Ovary (tissue), 9 donors: ENCODE data around the gene PTPRN2. TPM values are rescaled to one million over a fixed set of nuclear protein-coding genes. Genes with fewer than 3 reads are reported as not detected.

Experiments
- DNase-seq, 5 donors: peaks; one replicate each; pipeline ENCODE4 v3.0.0-alpha.2; 2019 to 2020
- H3K27ac ChIP-seq, 2 donors: fragments of 200-600 bp; one replicate each; pipeline versions ENCODE4 v1.5.1 to v1.8.0; 2019 to 2022
- H3K27me3 ChIP-seq: fragments of 200-600 bp; one replicate; pipeline ENCODE4 v1.8.0; 2022
- H3K36me3 ChIP-seq: fragments of 200-600 bp; sonication (generic); one replicate; pipeline ENCODE4 v1.5.1; 2019
- H3K4me1 ChIP-seq: one replicate; pipeline ENCODE4 v1.8.1; 2013; ENCODE audit warnings: mild to moderate bottlenecking, moderate library complexity; ENCODE audit not compliant: insufficient read depth
- H3K4me3 ChIP-seq: fragments of 200-600 bp; sonication (generic); one replicate; pipeline ENCODE4 v1.5.1; 2017
- H3K9me3 ChIP-seq, 2 donors: fragments of 200-600 bp in 1 of 2; sonication (generic) in 1 of 2; one replicate each; pipeline versions ENCODE4 v1.5.1 to v1.8.1; 2013 to 2019; ENCODE audit warnings: mild to moderate bottlenecking in 1 of 2, moderate library complexity in 1 of 2
- EP300 ChIP-seq: sonication (generic); formaldehyde crosslinking; IDR thresholded peaks from one replicate; pipeline ENCODE4 v1.6.1; 2017; ENCODE audit warnings: antibody characterized with exemption
- POLR2A ChIP-seq: fragments of 450-650 bp; IDR thresholded peaks from one replicate; pipeline ENCODE4 v1.6.1; 2017; ENCODE audit warnings: antibody characterized with exemption, mild to moderate bottlenecking, moderate library complexity
- WGBS, 3 donors: extraction: QIAGEN DNeasy Blood & Tissue Kit in 1 of 3; methylation state at CpG; one replicate each; pipeline versions ENCODE4 v1.1.5 to v1.1.7; 2013 to 2017; 5-methylcytosine and 5-hydroxymethylcytosine counted together
- intact Hi-C, 4 donors: fragments of 100-400 bp; cut with DNase I; formaldehyde crosslinking; loops; one replicate each; pipeline versions ENCODE4 v1.11.0 to v1.15.1; 2022 to 2023
- polyA plus RNA-seq, 2 donors: library from polyadenylated mRNA; stranded (reverse); fragments of 200-250 nt in 1 of 2; fragments of 350-450 nt in 1 of 2; fragmentation: Illumina TruSeq in 1 of 2; extraction: RNeasy Lipid Tissue Mini Kit (QIAGEN cat#74804) in 1 of 2; gene quantifications; one replicate each; pipeline ENCODE4 v1.2.3, GENCODE V29; 2013 to 2014
- total RNA-seq, 7 donors: library from RNA; depleted of rRNA in 2 of 7; stranded (reverse); fragments of >200 nt in 2 of 7; fragmentation: NEBNext Ultra II Directional in 3 of 7; extraction: Animal tissue kit (Norgen Biotek cat#: 25700) in 3 of 7; gene quantifications; one replicate each; pipeline versions ENCODE4 v1.1.0 to v1.2.4, GENCODE V29; 2016 to 2023
- TF ChIP-seq, protein P1 (sequence below), 3 donors: fragments of 450-650 bp in 2 of 3; fragments of 200-600 bp in 1 of 3; IDR thresholded peaks; one replicate each; pipeline versions ENCODE4 v1.5.1 to v1.8.0; 2016 to 2022; ENCODE audit warnings: antibody characterized with exemption in 3 of 3, mild to moderate bottlenecking in 1 of 3
- donor health status: DM: no; HTN: no; CAD: no; lungs with moderate emphysema.
- donor health status: DM: no; HTN: no; CAD: no.
- donor health status: Bipolar disorder and iron deficiency.
- donor health status: DM: yes; HTN: yes; CAD: no.
- donor health status: DM: no; HTN: no; CAD: no.
- donor health status: DM: yes; HTN: yes; CAD: no.

Gene PTPRN2
- total and polyA plus RNA-seq, 9 donors, result 3.5 to 11.1 (median 5.9) TPM

DNA sequence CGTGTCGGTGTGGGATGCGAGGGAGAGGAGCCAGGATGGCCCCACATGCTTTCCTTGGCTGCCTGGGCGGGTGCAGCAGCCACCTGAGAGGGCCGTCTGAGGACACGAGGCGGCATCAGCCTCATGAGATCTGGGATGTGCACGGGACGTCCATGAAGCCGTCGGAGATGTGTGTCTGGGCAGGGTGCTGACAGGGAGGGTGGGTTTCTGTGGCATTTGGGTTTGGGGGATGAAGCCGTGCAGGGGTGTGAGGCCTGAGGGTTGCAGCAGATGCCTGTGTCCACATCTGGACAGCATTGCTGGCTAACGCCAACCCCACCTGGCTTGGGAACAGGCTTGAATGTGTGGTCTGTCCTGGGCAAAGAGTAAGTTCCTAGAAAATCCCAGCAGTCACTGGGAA is 1071.3 kb downstream of the PTPRN2 start:
- DNase-seq, result no peak
- no peak for TF ChIP-seq POLR2A
- TF ChIP-seq, protein P1, sequence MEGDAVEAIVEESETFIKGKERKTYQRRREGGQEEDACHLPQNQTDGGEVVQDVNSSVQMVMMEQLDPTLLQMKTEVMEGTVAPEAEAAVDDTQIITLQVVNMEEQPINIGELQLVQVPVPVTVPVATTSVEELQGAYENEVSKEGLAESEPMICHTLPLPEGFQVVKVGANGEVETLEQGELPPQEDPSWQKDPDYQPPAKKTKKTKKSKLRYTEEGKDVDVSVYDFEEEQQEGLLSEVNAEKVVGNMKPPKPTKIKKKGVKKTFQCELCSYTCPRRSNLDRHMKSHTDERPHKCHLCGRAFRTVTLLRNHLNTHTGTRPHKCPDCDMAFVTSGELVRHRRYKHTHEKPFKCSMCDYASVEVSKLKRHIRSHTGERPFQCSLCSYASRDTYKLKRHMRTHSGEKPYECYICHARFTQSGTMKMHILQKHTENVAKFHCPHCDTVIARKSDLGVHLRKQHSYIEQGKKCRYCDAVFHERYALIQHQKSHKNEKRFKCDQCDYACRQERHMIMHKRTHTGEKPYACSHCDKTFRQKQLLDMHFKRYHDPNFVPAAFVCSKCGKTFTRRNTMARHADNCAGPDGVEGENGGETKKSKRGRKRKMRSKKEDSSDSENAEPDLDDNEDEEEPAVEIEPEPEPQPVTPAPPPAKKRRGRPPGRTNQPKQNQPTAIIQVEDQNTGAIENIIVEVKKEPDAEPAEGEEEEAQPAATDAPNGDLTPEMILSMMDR (IDR thresholded peaks at IDR 0.05), result no peak
- no peak for TF ChIP-seq EP300
- Histone ChIP-seq H3K36me3 (no peaks in the 10 kb centered on the region), H3K4me3 (no peak overlapping the region), H3K9me3 (no peaks in the 10 kb centered on the region), H3K27me3 (no peaks in the 10 kb centered on the region), H3K27ac (no peak overlapping the region), H3K4me1 (no peaks in the 10 kb centered on the region)
- WGBS, 3 donors, result 70 to 76% (median 71%) methylated on average over 13 of the region's 13 CpGs
- intact Hi-C loops, result no loop called here

DNA sequence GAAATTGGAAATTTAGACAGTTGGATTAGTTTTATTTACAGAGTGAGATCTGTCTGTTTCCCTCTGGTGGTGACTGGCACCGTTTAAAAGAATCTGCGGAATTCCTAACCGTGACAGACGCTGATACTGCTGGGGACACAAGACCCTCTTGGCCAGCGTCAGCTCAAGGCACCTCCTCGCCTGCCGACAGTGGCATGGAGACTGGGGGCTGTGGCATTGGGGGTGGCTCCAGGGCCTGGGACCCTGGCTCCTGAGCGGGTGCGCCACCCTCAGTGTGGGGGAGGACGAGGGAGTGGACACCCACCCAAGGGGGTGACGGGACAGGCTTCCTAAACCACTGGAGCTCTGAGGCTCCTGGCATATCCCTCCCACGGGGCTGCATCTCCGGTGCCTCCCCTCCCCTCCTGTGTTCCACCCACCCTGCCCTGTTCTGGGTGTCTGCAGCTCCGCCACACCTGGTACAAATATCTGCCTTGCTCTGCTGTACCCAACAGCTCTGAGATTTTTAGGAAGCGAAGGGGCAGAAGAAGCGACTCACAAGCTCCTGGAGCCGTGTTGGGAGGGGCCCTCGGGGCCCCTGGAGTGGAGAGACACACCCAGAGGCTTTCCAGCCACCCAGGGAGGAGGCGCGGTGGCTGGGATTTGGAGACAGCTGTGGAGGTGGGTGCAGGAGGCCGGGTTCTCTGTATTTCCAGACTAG is 1072.1 kb downstream of the PTPRN2 start:
- Histone ChIP-seq H3K27me3 (no peaks in the 10 kb centered on the region), H3K4me3 (no peak overlapping the region), H3K4me1 (no peaks in the 10 kb centered on the region), H3K9me3 (no peaks in the 10 kb centered on the region), H3K27ac (no peak overlapping the region), H3K36me3 (no peaks in the 10 kb centered on the region)
- TF ChIP-seq, protein P1 (IDR thresholded peaks at IDR 0.05), result no peak
- no peak for TF ChIP-seq POLR2A
- 48 to 55% (median 49%) methylated on average over 20 to 21 of the region's 21 CpGs for WGBS, 3 donors
- intact Hi-C loops, result no loop called here
- no peak for DNase-seq

DNA sequence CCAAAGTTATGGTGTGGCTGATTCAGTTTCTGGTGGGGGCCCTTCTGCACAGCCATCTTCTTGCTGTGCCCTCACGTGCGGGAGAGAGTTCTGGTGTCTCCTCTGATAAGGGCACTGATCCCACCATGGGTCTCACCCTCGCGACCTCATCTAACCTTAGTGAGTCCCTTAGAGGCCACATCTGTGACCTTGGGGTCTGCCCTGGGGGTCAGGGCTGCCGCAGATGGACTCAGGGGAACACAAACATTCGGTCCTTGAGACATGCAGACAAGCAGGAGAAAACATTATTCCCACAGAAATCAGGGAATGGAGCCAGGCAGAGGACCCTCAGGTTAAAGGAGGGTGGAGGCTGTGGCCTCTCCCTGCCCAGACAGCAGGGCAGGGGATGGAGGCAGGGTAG is 1072.9 kb downstream of the PTPRN2 start:
- no peaks in the 10 kb centered on the region for H3K27me3 ChIP-seq
- DNase-seq, result no peak
- no peaks in the 10 kb centered on the region for H3K4me1 ChIP-seq
- no peak overlapping the region for H3K4me3 ChIP-seq
- no peaks in the 10 kb centered on the region for H3K36me3 ChIP-seq
- 50 to 60% (median 58%) methylated on average over 6 of the region's 6 CpGs for WGBS, 3 donors
- H3K27ac ChIP-seq, result no peak overlapping the region
- H3K9me3 ChIP-seq, result no peaks in the 10 kb centered on the region
- TF ChIP-seq EP300 (no peak), POLR2A (no peak)
- TF ChIP-seq, protein P1 (IDR thresholded peaks at IDR 0.05), result no peak
- intact Hi-C loops, result no loop called here

DNA sequence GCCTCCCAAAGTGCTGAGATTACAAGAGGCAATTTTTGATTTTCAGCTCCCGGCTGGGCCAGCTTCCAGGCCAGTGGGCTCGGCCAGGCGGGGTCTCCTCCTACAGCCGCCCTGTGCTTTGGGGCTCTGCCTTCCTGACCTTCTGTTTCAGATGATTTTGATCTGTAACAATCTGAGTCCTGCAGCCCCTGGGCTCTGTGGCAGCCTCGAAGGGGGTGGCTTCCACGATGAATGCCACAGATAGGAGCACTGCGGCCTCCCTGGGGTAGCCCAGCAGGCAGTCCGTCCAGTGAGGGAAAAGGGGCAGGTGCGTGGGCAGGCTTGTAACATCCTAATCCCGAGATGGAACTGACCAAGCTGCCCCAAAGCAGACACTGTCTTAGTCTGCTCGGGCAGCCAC is 1073.3 kb downstream of the PTPRN2 start:
- 56 to 62% (median 56%) methylated on average over 8 to 11 of the region's 11 CpGs for WGBS, 3 donors
- Histone ChIP-seq H3K27me3 (no peaks in the 10 kb centered on the region), H3K27ac (no peak overlapping the region), H3K9me3 (no peaks in the 10 kb centered on the region), H3K4me1 (no peaks in the 10 kb centered on the region), H3K4me3 (no peak overlapping the region), H3K36me3 (no peaks in the 10 kb centered on the region)
- intact Hi-C loops, result no loop called here
- TF ChIP-seq POLR2A, result no peak
- no peak for TF ChIP-seq EP300
- TF ChIP-seq, protein P1 (IDR thresholded peaks at IDR 0.05), result no peak
- no peak for DNase-seq
